ENCODE data around the gene SND1. TPM values are rescaled to one million over a fixed set of nuclear protein-coding genes. Genes with fewer than 3 reads are reported as not detected.

Gene SND1
- total and polyA plus RNA-seq, 2 donors from 2014 or later = 83.0 to 154 TPM

- TF ChIP-seq CTCF (IDR thresholded peaks at IDR 0.05; ENCODE audit: borderline replicate concordance, extremely low read depth, insufficient read depth) = no peak
- intact Hi-C loops (cut with DNase I) = no loop called here
- FAIRE-seq (no peak), DNase-seq (no peak)
- Histone ChIP-seq H3K36me3 (ENCODE audit: control insufficient read depth in 2 of 3, insufficient read depth in 3 of 3, low read length in 3 of 3) (no peaks in the 10 kb centered on the region), H3K27ac (ENCODE audit: low read depth in 2 of 2, low read length in 2 of 2) (no peak overlapping the region), H3K4me1 (ENCODE audit: control insufficient read depth in 2 of 3, insufficient read depth in 2 of 3, low read depth in 1 of 3, low read length in 3 of 3) (peaks cover 0 to 12% (median 5%) of the 10 kb centered on the region in 3 donors), H3K9ac (ENCODE audit: low read length in 3 of 3) (no peak overlapping the region), H3K27me3 (ENCODE audit: control insufficient read depth, insufficient read depth, low read length) (no peaks in the 10 kb centered on the region), H3K9me3 (ENCODE audit: control insufficient read depth in 2 of 3, insufficient read depth in 1 of 3, low read length in 3 of 3) (no peaks in the 10 kb centered on the region), H3K4me3 (ENCODE audit: low read length in 3 of 3) (no peak overlapping the region)
These were observed 193.7 kb downstream of the SND1 start for GRCh38 chr7:127845522-127846214.

GRCh38 chr7:127847641-127848040, 195.6 kb downstream of the SND1 start:
- no peak for TF ChIP-seq CTCF (IDR thresholded peaks at IDR 0.05; ENCODE audit: borderline replicate concordance, extremely low read depth, insufficient read depth)
- Histone ChIP-seq H3K4me3 (ENCODE audit: low read length in 3 of 3) (no peak overlapping the region), H3K9me3 (ENCODE audit: control insufficient read depth in 2 of 3, insufficient read depth in 1 of 3, low read length in 3 of 3) (no peaks in the 10 kb centered on the region), H3K27ac (ENCODE audit: low read depth in 2 of 2, low read length in 2 of 2) (no peak overlapping the region), H3K4me1 (ENCODE audit: control insufficient read depth in 2 of 3, insufficient read depth in 2 of 3, low read depth in 1 of 3, low read length in 3 of 3) (peaks cover 0 to 12% (median 5%) of the 10 kb centered on the region in 3 donors), H3K9ac (ENCODE audit: low read length in 3 of 3) (no peak overlapping the region), H3K27me3 (ENCODE audit: control insufficient read depth, insufficient read depth, low read length) (no peaks in the 10 kb centered on the region), H3K36me3 (ENCODE audit: control insufficient read depth in 2 of 3, insufficient read depth in 3 of 3, low read length in 3 of 3) (no peaks in the 10 kb centered on the region)
- intact Hi-C loops (cut with DNase I) = no loop called here
- FAIRE-seq = no peak
- DNase-seq = no peak

GRCh38 chr7:127848241-127848640, 196.2 kb downstream of the SND1 start:
- FAIRE-seq = no peak
- Histone ChIP-seq H3K36me3 (ENCODE audit: control insufficient read depth in 2 of 3, insufficient read depth in 3 of 3, low read length in 3 of 3) (no peaks in the 10 kb centered on the region), H3K27ac (ENCODE audit: low read depth in 2 of 2, low read length in 2 of 2) (no peak overlapping the region), H3K4me1 (ENCODE audit: control insufficient read depth in 2 of 3, insufficient read depth in 2 of 3, low read depth in 1 of 3, low read length in 3 of 3) (peaks cover 0 to 12% (median 5%) of the 10 kb centered on the region in 3 donors), H3K4me3 (ENCODE audit: low read length in 3 of 3) (no peak overlapping the region), H3K9me3 (ENCODE audit: control insufficient read depth in 2 of 3, insufficient read depth in 1 of 3, low read length in 3 of 3) (no peaks in the 10 kb centered on the region), H3K27me3 (ENCODE audit: control insufficient read depth, insufficient read depth, low read length) (no peaks in the 10 kb centered on the region), H3K9ac (ENCODE audit: low read length in 3 of 3) (no peak overlapping the region)
- TF ChIP-seq CTCF (IDR thresholded peaks at IDR 0.05; ENCODE audit: borderline replicate concordance, extremely low read depth, insufficient read depth) = no peak
- no peak for DNase-seq
- intact Hi-C loops (cut with DNase I) = no loop called here

GRCh38 chr7:127850195-127850594, 198.2 kb downstream of the SND1 start:
- no peaks in the 10 kb centered on the region for H3K36me3 ChIP-seq (ENCODE audit: control insufficient read depth in 2 of 3, insufficient read depth in 3 of 3, low read length in 3 of 3)
- no peak for TF ChIP-seq CTCF (IDR thresholded peaks at IDR 0.05; ENCODE audit: borderline replicate concordance, extremely low read depth, insufficient read depth)
- H3K9me3 ChIP-seq (ENCODE audit: control insufficient read depth in 2 of 3, insufficient read depth in 1 of 3, low read length in 3 of 3) = no peaks in the 10 kb centered on the region
- no peaks in the 10 kb centered on the region for H3K4me1 ChIP-seq (ENCODE audit: control insufficient read depth in 2 of 3, insufficient read depth in 2 of 3, low read depth in 1 of 3, low read length in 3 of 3)
- H3K27me3 ChIP-seq (ENCODE audit: control insufficient read depth, insufficient read depth, low read length) = no peaks in the 10 kb centered on the region
- DNase-seq = no peak
- FAIRE-seq = no peak
- intact Hi-C loops (cut with DNase I) = no loop called here
- no peak overlapping the region for H3K27ac ChIP-seq (ENCODE audit: low read depth in 2 of 2, low read length in 2 of 2)
- no peak overlapping the region for H3K4me3 ChIP-seq (ENCODE audit: low read length in 3 of 3)
- no peak overlapping the region for H3K9ac ChIP-seq (ENCODE audit: low read length in 3 of 3)

Data from kidney (tissue), 14 donors.